Body of pancreas (tissue), 4 donors: ENCODE results near the gene C1D.

Experiments
- CTCF ChIP-seq, 7 experiments: fragments of 450-650 bp in 4 of 7; fragments of 200-600 bp in 3 of 7; sonication (generic) in 3 of 7; IDR thresholded peaks; one replicate each; pipeline ENCODE4 v1.5.1; 2016 to 2019; ENCODE audit warnings: antibody characterized with exemption in 7 of 7
- POLR2A ChIP-seq, 3 donors: fragments of 450-650 bp; IDR thresholded peaks; one replicate each; pipeline ENCODE4 v1.6.1; 2016; ENCODE audit warnings: antibody characterized with exemption in 3 of 3, mild to moderate bottlenecking in 2 of 3

- TF ChIP-seq CTCF (IDR thresholded peaks at IDR 0.05), result no peak
- no peak for TF ChIP-seq POLR2A (IDR thresholded peaks at IDR 0.05)
Observed at GRCh38 chr2:68000170-68000825, 62.5 kb downstream of the C1D start.
